Stimulated activated CD8-positive, alpha-beta memory T cell treated with anti-CD3 and anti-CD28 coated beads, Interleukin-15, amount 100 ng/mL, for 4 hours (primary cell): ENCODE measurements around the gene NOS3.
"Not testable (repeated sequence)": the region's sequence is repeated elsewhere in the genome, so short reads cannot be mapped to it uniquely, and the experiment has no call there.

Experiments used
- DNase-seq, 2 donors: peaks; one replicate each; pipeline ENCODE4 v3.0.0-alpha.2; 2020; ENCODE audit warnings: low read depth in 2 of 2

NOS3 gene

GRCh38 chr7:151016942-151017341, 26.1 kb downstream of the NOS3 start:
- DNase-seq: no peak

GRCh38 chr7:151017370-151017952, 26.6 kb downstream of the NOS3 start:
- DNase-seq: no peak

GRCh38 chr7:151017953-151018420, 27.2 kb downstream of the NOS3 start:
- DNase-seq: peak; percentile 57 to 69

- no peak for DNase-seq
Measured at GRCh38 chr7:151018421-151019129, 27.8 kb downstream of the NOS3 start.

- DNase-seq: no peak
Measured at GRCh38 chr7:151019130-151019447, 28.3 kb downstream of the NOS3 start.

- DNase-seq: no peak
Measured at GRCh38 chr7:151020231-151020630, 29.4 kb downstream of the NOS3 start.

- DNase-seq: no peak
Measured at GRCh38 chr7:151023232-151023631, 32.4 kb downstream of the NOS3 start.

- DNase-seq: no peak
Measured at GRCh38 chr7:151024435-151025056, 33.7 kb downstream of the NOS3 start, which contains the start of gene ATG9B. Gene ATG9B (minus strand): TSS chr7:151024494. CDS start chr7:151024423, 71 bp downstream.

GRCh38 chr7:151025924-151026671, 35.3 kb downstream of the NOS3 start:
- no peak for DNase-seq

GRCh38 chr7:151026771-151027727, 36.2 kb downstream of the NOS3 start:
- DNase-seq: not testable (repeated sequence)

- DNase-seq: peak in 1 of 2 donors; percentile 50
Measured at GRCh38 chr7:151027728-151028130, 36.9 kb downstream of the NOS3 start.

GRCh38 chr7:151028131-151028947, 37.5 kb downstream of the NOS3 start, which contains the start of gene ABCB8:
Gene ABCB8 (plus strand): TSS chr7:151028450. CDS start chr7:151028516, 66 bp downstream.
- DNase-seq: peak; percentile 94 to 98

- DNase-seq: no peak
Measured at GRCh38 chr7:151028948-151029501, 38.2 kb downstream of the NOS3 start.

- no peak for DNase-seq
Measured at GRCh38 chr7:151031011-151031410, 40.2 kb downstream of the NOS3 start.

GRCh38 chr7:151032936-151033863, 42.4 kb downstream of the NOS3 start:
- no peak for DNase-seq

- DNase-seq: no peak
Measured at GRCh38 chr7:151033864-151034249, 43.0 kb downstream of the NOS3 start.

GRCh38 chr7:151034312-151035025, 43.7 kb downstream of the NOS3 start:
- DNase-seq: no peak
